ENCODE measurements around the gene GLYATL3.
A peak's percentile ranks its signal among the peaks of the same experiment; 100 is the strongest.

The GLYATL3 gene

DNA sequence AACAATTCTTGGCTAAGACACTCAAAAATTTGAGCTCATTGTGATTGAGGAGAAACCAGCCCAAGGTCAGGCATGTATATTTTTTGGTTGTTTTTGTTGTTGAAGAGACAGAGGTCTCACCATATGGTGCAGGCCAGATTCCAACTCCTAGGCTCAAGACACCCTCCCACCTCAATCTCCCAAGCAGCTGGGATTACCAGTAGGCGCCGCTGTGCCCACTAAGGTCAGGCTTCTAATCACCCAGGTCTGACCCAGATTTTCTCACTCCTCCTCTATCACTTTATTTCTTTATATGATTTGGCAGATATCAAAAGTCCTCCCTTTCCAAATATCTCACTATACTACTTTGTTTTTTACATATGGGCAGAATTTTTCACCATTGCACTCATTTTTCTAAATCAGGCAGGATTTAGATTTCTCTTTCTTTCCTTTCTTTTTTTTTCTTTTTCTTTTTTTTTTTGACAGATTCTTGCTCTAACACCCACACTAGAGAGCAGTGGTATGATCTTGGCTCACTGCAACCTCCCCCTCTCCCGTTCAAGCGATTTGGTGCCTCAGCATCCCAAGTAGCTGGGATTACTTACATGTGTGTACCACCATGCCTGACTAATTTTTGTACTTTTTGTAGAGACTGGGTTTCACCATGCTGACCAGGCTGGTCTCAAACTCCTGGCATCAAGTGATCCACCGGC lies 49.0 kb downstream of the GLYATL3 start:
- DNase-seq: no peak

DNA sequence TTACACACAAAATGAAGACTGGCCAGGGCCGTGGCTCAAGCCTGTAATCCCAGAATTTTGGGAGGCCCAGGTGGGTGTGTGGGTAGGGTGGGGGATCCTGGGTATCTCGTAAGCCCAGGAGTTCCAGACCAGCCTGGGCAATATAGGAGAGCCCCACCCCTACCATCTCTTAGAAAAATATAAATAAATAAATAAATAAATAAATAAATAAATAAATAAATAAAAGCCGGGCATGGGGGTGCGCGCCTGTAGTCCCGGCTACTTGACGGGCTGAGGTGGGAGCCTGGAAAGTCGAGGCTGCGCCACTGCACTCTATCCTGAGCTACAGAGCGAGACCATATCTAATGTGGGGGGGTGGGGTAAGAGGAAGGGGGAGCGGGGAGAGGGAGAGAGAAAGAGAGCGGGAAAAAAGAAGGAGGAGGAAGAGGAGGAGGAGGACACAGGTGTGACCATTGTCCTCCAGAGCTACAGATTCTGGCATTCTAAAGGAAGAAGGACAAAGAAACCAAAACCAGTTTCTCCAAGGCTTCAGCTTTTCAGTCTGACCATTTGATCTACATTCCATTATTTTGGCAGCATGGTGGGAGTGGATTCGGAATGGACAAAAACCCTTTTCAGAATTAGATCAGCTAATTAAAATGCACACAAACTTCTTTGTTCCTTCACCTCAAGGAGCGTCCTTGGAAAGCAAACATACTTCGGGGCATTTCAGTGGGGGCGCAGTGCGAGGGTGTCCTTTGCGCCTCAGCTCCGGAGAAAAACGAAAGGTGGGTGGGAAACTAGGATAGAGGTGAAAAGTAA lies 50.2 kb downstream of the GLYATL3 start:
- DNase-seq: no peak

DNA sequence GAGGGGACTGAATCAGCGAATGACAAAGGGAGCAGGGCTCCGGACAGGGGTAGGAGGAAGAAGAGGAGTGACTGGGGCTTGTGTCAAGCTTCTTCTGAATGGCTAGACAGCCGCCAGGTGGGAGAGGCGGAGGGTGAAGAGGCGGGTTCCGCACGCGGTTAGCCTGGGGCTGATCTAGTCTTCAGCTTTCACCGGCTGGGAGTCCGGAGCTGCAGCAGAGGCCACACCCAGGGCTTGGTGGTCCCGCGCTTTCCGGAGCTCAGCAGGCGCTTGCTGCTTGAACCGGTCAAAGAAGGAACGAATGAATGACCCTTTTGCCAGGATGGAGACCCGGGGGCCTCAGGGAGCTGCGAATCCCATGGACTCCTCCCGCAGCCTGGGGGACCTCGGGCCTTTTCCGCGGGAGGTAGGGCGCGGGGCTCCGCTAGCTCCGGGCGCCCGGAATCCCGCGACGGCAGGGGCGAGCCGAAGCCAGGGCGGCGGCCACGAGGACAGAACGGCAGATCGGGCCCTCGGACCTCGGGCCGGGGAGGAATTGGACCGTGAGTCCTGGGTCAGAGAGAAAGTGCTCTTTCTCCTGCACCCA lies 50.9 kb downstream of the GLYATL3 start, which contains the start of gene C6orf141:
TSS of gene C6orf141 (plus strand) at position 177 of the 586 bp plus-strand sequence. CDS start at position 302, 125 bp downstream.
- peak; percentile 3 to 28 (median 12) for DNase-seq

DNA sequence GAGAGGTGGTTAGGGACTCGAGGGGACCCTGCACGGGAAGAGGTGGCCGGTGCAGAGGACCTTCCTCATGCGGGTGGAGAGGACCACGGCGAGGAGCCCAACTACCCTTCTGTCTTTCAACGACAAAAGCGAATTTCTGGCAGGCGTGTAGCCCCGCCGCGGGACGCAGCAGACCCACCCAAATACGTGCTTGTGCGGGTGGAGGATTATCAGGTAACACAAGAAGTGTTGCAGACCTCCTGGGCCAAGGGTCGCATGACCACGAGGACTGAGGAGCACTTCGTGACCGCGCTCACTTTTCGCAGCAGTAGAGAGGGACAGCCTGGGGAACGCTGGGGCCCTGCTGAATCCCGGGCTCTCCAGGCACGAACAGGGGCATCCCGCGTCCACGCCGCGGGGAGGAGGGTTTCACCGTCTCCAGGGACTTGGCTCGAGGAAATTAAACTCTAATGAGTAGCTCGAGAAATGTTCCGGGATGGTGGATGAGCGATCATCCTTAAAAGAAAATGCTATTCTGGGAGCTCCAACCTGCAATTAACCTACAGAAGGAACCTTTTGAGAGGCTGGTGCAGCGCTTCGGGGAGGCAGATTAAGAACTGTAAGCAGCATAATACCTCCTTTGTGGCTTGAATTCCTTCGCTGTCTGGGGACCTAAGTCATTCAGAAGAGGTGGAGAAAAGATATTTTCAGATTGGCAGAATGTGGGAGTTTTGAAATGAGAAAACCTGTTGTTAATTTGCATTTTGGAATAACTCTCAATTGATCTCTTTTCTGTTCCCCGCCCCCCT lies 51.5 kb downstream of the GLYATL3 start:
- DNase-seq: peak in 3 of 4 experiments; percentile 3 to 16 (median 12)

DNA sequence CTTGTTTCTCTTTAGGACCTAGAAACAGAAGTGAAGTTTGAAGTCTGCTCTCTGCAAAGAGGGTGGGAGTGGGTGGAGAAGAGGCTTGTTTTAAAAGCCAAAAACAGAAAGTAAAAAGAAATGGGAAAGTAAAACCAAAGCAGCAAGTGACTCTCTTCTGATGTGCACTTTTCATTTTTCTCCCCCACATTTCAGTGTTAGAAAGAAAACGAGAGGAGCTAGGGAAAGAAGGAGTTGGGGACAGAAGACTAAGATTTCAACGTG lies 52.1 kb downstream of the GLYATL3 start:
- peak in 2 of 4 experiments; percentile 14 to 34 for DNase-seq

DNA sequence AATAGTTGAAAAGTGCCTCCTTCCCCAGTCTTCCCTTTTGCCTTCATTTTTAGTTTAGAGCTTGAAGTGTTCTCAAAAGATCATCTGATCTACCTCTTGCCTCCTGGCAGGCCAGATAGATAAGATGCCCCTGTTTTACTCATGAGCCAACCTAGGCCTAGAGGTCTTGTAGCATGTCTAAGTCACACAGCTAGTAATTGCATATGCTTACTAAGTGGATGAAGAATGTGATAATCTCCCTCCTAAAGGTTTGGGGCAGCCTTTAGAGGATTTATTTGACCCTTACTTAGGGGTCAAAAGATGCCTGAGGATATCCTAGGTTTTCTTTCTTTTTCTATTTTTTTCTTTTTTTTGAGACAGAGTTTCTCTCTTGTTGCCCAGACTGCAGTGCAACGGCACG lies 52.9 kb downstream of the GLYATL3 start:
- no peak for DNase-seq

DNA sequence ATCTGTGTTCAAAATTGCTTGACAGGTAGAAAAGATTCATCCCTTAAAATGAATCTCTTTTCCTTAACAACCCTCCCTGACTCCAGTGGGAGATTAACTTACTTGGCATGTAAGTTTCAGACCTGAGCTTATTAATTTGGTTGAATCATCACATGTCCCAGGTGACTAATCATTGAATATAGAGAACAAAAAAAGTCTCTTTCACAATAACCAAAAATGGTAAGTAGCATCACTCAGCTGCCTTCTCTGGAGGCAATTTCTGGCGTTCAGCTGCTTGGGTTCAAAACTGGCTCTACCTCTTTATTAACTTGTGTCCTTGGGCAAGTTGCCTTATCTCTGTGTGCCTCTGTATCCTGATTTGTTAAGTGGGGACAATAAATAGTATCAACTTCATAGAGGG lies 53.7 kb downstream of the GLYATL3 start:
- no peak for DNase-seq

DNA sequence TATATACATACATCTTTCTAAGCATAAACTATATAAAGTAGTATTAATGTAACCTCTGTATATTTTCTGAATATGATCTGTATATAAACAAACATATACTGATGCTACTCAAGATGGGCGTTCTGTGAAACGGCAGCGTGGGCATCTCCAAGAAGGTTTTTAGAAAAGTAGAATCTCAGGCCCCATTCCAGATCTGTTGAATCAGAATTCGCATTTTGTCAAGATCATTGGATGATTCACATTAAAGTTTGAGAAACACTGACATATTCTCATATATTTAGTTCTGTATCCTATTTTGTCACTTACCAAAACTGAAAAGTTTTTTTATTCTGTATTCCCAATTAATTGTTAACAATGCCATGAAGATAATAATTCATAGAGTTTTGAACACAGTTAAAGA lies 56.2 kb downstream of the GLYATL3 start:
- no peak for DNase-seq

DNA sequence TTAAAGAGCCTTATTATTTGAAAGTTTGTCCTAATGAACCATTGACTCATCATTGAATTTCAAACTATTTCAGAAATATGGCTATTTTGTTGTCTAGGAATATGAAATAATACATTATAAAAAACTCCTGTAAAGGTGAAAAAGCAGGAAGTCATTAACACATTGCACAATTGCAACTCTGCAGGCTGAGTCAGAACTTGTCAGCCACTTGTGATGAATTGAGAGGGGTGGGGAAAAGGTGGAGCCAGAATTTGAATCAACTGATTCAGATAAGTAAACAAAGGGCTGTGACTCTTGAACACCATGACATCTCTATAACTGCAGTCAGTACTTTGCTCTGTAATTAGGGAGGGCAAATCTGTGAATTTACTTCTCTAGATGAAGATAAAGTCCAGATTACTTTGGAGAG lies 56.7 kb downstream of the GLYATL3 start:
- DNase-seq: peak; percentile 46 to 70 (median 56)

DNA sequence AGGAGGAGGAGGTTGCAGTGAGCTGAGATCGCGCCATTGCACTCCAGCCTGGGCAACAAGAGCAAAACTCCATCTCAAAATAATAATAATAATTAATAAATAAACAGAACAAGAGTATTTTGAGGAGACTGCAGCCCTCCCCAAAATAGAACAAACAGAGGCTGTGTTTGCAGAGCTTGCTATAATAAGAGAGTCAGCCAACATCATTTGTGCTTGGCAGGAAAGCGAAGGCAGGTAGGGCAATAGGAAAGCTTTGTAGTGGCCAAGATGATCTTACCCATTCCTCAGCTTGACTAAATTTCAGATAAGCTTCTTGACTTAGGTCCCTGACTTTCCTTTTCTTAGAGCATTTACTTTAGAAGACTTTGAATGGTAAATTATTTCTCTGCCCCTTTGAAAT lies 57.5 kb downstream of the GLYATL3 start:
- DNase-seq: no peak

DNA sequence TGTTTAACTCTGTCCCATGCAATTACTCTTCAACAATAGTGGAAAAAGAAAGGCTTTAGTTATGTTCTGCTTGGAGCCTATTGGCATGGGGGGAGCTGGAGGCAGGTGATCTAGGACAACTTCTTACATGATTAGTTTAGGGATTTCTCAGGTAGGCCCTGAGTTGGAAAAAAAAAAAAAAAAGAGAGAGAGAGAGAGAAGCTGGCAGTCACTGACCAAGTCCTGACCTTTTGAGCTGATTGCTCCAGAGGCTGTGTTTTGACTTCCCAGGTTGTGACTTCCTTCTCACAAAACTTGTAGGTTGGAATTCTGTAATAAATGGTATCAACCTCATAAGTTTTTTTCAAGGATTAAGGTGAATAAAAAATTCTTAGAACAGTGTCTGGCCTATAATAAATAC lies 58.5 kb downstream of the GLYATL3 start:
- no peak for DNase-seq

DNA sequence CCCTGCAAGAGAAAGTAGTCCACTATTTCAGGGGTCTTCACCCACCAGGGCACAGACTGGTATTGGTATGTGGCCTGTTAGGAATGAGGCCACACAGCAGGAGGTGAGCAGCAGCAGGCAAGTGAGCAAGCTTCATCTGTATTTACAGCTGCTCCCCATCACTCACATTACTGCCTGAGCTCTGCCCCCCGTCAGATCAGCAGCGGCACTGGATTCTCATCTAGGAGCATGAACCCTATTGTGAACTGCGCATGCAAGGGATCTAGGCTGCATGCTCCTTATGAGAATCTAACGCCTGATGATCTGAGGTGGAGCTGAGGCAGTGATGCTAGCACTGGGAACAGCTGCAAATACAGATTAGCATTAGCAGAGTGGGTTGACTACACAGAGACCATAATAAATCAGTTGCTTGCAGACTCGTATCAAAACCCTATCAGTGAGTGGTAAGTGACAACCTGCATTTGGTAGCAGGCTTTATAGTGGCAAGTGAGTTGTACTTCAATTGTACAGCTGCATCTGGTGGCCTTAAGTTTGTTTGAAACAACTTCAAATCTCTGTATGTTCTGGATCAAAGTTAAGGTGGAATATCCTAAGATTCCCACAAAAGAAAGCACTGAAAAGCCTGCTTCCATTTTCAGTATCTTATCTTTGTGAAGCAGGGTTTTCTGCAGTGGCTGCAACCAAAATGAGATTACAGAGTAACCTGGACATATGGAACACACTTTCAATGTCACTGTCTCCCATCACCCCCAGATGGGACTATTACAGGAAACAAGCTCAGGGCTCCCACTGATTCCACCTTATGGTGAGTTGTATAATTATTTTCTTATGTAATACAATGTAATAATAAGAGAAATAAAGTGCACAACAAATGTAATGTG lies 63.5 kb downstream of the GLYATL3 start:
- no peak for DNase-seq

DNA sequence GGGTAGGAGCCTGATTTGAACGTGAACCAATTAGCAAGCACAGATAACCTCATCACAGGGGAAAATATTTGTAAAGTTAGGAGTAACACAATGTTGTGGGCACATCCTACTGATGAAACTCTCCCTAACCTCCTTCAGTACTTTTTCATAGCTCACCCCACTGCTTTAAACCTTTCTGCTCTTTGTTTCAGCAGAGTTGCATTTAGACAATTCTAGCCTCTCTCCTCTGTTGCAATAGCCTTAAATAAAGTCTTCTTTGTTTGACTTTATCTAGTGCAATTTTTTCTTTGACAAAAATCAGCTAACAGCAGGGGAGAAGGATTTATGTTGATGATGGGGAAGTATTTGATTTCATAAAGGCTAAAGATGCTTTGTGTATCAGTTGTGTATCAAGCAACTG lies 64.8 kb downstream of the GLYATL3 start:
- no peak for DNase-seq

DNA sequence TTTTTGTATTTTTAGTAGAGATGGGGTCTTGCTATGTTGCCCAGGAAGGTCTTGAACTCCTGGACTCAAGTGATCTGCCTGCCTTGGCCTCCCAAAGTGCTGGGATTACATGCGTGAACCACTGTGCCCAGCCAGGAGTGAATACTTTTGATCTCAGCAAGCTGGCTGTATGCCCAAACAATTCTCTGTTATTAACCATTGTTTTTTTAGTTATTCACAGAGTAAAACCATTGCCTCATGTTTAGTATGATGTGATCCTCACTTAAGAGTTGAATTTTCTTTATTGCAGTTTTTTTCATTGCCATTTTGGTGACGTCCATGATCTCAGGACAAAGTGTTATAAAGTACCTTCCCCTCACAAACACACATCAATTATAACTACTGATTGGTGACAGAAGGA lies 65.5 kb downstream of the GLYATL3 start:
- no peak for DNase-seq

DNA sequence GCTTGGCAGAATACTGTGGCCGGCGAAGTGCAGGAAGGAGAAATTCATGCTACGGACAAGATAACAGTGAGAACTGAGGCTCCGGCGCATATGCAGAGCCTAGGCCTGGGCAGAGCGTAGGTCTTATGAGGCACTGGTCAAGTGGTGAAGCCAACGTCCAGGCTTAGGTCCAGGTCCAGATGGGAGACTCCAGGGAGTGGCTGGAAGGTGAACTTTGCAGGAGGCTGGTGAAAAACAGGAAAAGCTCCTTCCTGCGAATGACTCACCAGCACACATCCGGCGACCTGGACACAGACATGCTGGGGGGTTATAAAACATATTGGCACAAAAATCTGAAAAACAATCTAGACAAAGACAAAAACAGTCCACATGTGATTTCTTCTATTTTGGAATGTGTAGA lies 66.1 kb downstream of the GLYATL3 start:
- DNase-seq: no peak

DNA sequence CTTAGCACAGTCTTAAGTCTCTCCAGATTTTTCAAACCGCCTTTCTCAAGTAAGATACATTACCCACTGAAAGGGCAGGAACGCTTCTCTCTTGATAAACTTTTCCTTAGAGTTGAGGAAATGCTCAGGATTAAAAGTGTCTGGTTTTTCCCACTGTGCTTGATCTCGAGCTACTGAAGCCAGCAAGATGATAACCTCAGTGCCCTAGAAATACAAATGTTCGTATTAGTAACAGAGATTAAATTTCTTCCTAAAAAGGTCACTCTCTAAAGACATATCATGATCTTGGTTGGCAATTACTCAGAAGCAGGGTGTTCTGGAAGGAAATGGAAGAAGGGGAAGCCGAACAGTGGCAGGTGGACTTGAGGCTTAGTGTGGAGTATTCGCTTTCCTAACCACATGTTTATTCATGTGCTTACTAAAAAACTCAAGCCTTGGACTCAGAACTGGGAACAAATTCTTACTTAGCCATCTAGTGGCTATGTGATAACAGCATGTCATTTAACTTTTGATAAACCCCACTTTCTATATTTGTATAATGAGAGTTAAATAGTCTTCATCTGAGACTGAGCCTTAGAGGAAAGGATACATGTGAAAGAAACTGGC lies 70.9 kb downstream of the GLYATL3 start:
- no peak for DNase-seq

DNA sequence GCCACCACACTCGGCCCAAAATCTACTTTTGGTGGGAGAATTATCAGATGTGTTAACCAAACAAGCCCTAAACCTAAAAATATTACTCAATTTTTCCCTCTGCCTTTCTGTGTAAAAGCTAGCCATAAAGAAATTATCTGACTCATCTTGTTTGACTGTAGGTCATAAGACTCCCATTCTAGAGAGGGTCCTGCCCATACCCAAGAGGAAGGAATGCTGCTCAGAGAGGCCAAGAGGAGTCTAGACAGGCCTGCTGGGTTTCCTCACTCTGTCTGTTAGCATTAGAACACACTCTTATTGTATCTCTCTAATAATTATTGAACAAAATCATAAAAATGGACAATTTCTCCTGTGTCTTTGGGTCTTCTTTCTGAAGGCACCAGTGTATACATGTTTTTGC lies 76.9 kb downstream of the GLYATL3 start:
- DNase-seq: no peak

Data from suppressor macrophage (primary cell).